LNCaP clone FGC (cell line): ENCODE measurements around the gene SMCO1.
A peak's percentile ranks its signal among the peaks of the same experiment; 100 is the strongest.

Experiments used
- DNase-seq: peaks from one replicate; pipeline ENCODE4 v3.0.0-alpha.2; 2011; ENCODE audit warnings: low read depth
- H3K4me3 ChIP-seq: 2 replicates; pipeline ENCODE4 v1.5.1; 2011; ENCODE audit warnings: mild to moderate bottlenecking, low read depth, low read length, control low read depth
- CTCF ChIP-seq: IDR thresholded peaks from 2 replicates; pipeline ENCODE4 v1.5.1; 2012; ENCODE audit warnings: mild to moderate bottlenecking; ENCODE audit not compliant: control insufficient read depth, insufficient read depth; ENCODE audit errors: extremely low read depth

The SMCO1 gene

DNA sequence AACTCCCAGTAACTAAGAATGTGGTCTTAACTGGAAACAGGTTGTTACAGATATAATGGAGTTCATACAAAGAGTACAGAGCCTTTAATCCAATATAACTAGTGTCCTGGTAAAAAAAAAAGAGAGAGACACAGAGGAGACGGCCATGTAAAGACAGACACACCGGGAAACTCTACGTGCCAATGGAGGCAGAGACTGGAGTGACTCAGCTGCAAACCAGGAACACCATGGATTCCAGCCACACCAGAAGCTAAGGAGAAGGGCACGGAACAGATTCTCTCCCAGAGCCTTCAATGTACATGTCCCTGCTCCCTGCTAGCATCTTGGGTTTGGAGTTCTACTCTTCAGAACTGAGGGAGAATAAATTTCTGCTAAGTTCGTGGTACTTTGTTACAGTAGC, 16.1 kb downstream of the SMCO1 start:
- TF ChIP-seq CTCF, result no peak
- H3K4me3 ChIP-seq, result no peak overlapping the region
- DNase-seq, result no peak

GRCh38 chr3:196498297-196498696, 16.8 kb downstream of the SMCO1 start:
- DNase-seq, result no peak
- H3K4me3 ChIP-seq, result no peak overlapping the region
- no peak for TF ChIP-seq CTCF

DNA sequence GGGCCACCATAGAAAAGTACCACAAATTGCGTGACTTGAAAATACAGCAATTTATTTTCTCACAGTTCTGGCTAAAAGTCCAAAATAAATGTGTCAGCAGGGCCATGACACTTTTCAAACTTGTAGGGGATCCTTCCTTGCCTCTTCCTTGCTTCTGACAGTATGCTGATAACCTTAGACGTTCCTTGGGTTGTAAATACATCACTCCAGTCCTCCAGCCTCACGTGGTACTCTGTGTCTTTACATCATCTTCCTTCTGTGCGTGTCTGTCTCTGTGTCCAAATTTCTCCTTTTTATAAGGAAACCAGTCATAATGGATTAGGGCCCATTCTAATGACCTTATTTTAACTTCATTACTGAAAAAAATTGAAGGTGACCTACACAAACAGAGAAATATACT, 19.0 kb downstream of the SMCO1 start:
- H3K4me3 ChIP-seq, result no peak overlapping the region
- DNase-seq, result no peak
- TF ChIP-seq CTCF, result no peak

DNA sequence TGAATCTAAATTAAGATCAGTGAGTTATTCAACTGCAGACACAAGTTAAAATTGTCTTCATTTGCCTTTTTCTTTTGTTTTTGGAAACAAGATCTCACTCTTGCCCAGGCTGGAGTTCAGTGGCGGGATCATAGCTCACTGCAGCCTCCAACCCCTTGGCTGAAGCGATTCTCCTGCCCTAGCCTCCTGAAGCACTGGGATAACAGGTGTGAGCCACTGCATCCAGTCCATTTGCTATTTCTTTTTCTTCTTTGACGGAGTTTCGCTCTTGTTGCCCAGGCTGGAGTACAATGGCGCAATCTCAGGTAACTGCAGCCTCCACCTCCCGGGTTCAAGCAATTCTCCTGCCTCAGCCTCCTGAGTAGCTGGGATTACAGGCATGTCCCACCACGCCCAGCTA, 21.9 kb downstream of the SMCO1 start:
- H3K4me3 ChIP-seq, result no peak overlapping the region
- no peak for TF ChIP-seq CTCF
- no peak for DNase-seq

GRCh38 chr3:196492080-196492479, 23.1 kb downstream of the SMCO1 start:
- TF ChIP-seq CTCF, result no peak
- no peak for DNase-seq
- no peak overlapping the region for H3K4me3 ChIP-seq

DNA sequence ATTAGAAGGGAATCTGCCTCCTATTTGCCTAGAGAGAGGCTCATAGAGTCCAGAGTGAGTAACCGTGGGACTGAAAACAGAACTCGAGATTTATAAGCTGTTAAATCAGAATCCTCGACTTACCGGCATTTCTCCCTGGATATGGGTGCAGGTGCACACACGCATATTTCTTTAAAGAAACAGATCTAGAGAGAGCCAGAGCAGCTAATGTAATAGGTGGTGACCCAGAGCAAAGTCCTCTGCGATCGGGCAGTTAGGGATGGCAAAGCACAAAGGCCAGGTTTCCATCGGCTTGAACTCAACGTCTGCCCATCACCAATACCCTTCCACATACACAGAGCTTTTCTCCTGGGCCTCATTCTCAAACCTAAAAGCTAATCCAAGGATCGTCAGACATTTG, 25.4 kb downstream of the SMCO1 start:
- H3K4me3 ChIP-seq, result no peak overlapping the region
- no peak for TF ChIP-seq CTCF
- DNase-seq, result no peak

- H3K4me3 ChIP-seq, result no peak overlapping the region
- no peak for DNase-seq
- peak; percentile 43 for TF ChIP-seq CTCF
Measured at GRCh38 chr3:196486263-196486662, 28.9 kb downstream of the SMCO1 start.
